ENCODE results near the gene PHYKPL. TPM values are rescaled to one million over a fixed set of nuclear protein-coding genes. Genes with fewer than 3 reads are reported as not detected.

PHYKPL gene
- total and polyA plus RNA-seq, 2 of the 4 experiments (the other 2 are of a cell fraction) = 10.0 to 24.5 TPM

DNA sequence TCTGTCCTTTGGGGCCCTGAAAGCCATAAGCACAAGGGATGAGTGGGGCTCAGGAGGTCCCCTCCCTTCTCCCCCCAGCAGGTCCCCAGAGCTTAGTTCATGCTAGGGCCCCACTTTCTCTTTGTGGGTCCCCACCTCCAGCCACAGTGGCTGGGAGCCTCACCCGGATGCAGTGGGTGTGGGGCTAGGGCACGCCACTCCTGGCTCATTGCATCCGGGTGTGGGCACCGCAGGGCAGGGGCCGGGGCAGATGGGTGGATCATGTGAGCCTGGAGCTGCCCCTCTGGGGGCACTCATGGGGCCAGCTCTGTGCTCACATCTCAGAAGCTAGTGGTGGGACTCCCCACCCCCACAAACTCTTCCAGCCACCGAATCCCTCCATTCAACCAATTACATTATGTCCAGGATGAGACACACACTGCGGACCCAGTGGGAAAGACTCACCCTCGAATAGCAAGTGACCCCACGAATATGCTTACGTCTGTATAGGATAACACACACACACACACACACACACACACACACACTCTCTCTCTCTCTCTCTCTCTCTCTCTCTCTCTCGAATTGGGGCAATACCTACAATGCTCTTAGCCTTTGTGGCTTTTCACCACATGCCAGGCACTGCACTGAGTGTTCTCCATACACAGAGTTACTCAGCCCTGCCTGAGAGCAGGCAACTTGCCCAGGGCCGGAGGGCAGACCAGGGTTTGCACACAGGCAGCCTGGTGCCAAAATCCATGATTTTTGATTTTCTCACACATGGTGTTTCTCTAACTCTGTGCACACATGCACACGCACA lies 16.8 kb upstream of the PHYKPL start:
- no peak overlapping the region for H3K56ac ChIP-seq (ENCODE audit: extremely low read depth, insufficient read depth, low read length)
- ChIA-PET CTCF (no interaction called here), POLR2A (ENCODE audit: unreplicated experiment) (no interaction called here)
- H4K20me1 ChIP-seq (ENCODE audit: insufficient read depth, low read length) = no peaks in the 10 kb centered on the region
- no peak overlapping the region for H2BK15ac ChIP-seq (ENCODE audit: low read depth, low read length)
- H3K27me3 ChIP-seq (ENCODE audit: control insufficient read depth, insufficient read depth, low read length) = peaks cover 3% of the 10 kb centered on the region; the same call in 1 of the 2 replicates
- DNase-seq = peak; percentile 48
- no peak overlapping the region for H2BK120ac ChIP-seq (ENCODE audit: low read depth, low read length)
- no peak overlapping the region for H4K8ac ChIP-seq (ENCODE audit: low read depth in 2 of 2, low read length in 2 of 2)
- H2BK20ac ChIP-seq (ENCODE audit: low read depth, low read length) = no peak overlapping the region
- no peak overlapping the region for H3K4me2 ChIP-seq (ENCODE audit: low read depth, low read length)
- no peak overlapping the region for H2AK9ac ChIP-seq (replicated peaks; ENCODE audit: low read depth, low read length, poor library complexity)
- H2AFZ ChIP-seq (replicated peaks; ENCODE audit: low read length, poor library complexity) = no peak overlapping the region
- no peak overlapping the region for H3K23ac ChIP-seq (ENCODE audit: low read depth, low read length)
- no peak overlapping the region for H4K91ac ChIP-seq (ENCODE audit: insufficient read depth, low read depth, low read length)
- dilution Hi-C loops (cut with HindIII; ENCODE audit: low sequenced_read_pairs, unreplicated experiment) (no loop called here), in situ Hi-C loops (cut with MboI; ENCODE audit: low sequenced_read_pairs) (no loop called here), intact Hi-C loops (cut with micrococcal nuclease) (no loop called here)
- H3K9me3 ChIP-seq (ENCODE audit: control insufficient read depth, insufficient read depth, low read length) = no peaks in the 10 kb centered on the region
- no peak overlapping the region for H3K4ac ChIP-seq (ENCODE audit: low read depth, low read length)
- H3K27ac ChIP-seq (ENCODE audit: insufficient read depth, low read length) = no peak overlapping the region
- no peak overlapping the region for H2BK5ac ChIP-seq (ENCODE audit: low read depth, low read length, poor library complexity, severe bottlenecking)
- no peak overlapping the region for H3K14ac ChIP-seq (replicated peaks; ENCODE audit: low read depth, low read length)
- H3K79me1 ChIP-seq (ENCODE audit: low read depth in 1 of 2, low read length in 2 of 2) = no peaks in the 10 kb centered on the region
- H3K9me1 ChIP-seq (ENCODE audit: insufficient read depth, low read length) = no peaks in the 10 kb centered on the region
- H3K4me3 ChIP-seq (ENCODE audit: insufficient read depth, low read depth, low read length) = no peak overlapping the region
- H2AK5ac ChIP-seq (ENCODE audit: low read depth, low read length) = no peak overlapping the region
- no peak overlapping the region for H4K5ac ChIP-seq (ENCODE audit: low read depth, low read length)
- H3K18ac ChIP-seq (ENCODE audit: low read depth, low read length) = no peak overlapping the region
- TF ChIP-seq FOS (IDR thresholded peaks at IDR 0.05; ENCODE audit: low read depth, low read length) (no peak), NFE2L2 (IDR thresholded peaks at IDR 0.05; ENCODE audit: low read depth, low read length) (no peak), CEBPB (IDR thresholded peaks at IDR 0.05; ENCODE audit: low read depth, low read length) (no peak), MAFK (IDR thresholded peaks at IDR 0.05; ENCODE audit: low read depth, low read length) (no peak), RCOR1 (IDR thresholded peaks at IDR 0.05; ENCODE audit: insufficient replicate concordance, low read length) (no peak), RAD21 (IDR thresholded peaks at IDR 0.05; ENCODE audit: low read length) (no peak), CHD1 (IDR thresholded peaks at IDR 0.05; ENCODE audit: low read depth, low read length) (no peak)
- no peak overlapping the region for H3K9ac ChIP-seq (ENCODE audit: low read depth, low read length)
- no peaks in the 10 kb centered on the region for H3K36me3 ChIP-seq (ENCODE audit: control insufficient read depth, insufficient read depth, low read length)
- ATAC-seq (ENCODE audit: low read depth) = peak; percentile 64
- H3K4me1 ChIP-seq (ENCODE audit: control insufficient read depth, insufficient read depth, low read length) = peaks cover under 1% of the 10 kb centered on the region; the same call in 1 of the 2 replicates
- no TSS peak for BruUV-seq (replicated peaks)
- WGBS, 2 experiments (ENCODE audit: extremely low coverage in 2 of 2, insufficient read length in 1 of 2) = 40% methylated on average over 1 of the region's 13 CpGs; no CpG with 5 or more reads in 1 of the 2 experiments

Measured in IMR-90 (cell line).